Ascending aorta (tissue), 2 donors: ENCODE data around the gene TRAPPC12. TPM values are rescaled to one million over a fixed set of nuclear protein-coding genes. Genes with fewer than 3 reads are reported as not detected.
"Not testable (repeated sequence)": the region's sequence is repeated elsewhere in the genome, so short reads cannot be mapped to it uniquely, and the experiment has no call there.

Experiments used
- DNase-seq, 2 donors: peaks; one replicate each; pipeline ENCODE4 v3.0.0-alpha.2; 2019; ENCODE audit warnings: low spot score in 2 of 2
- H3K27ac ChIP-seq, 2 donors: fragments of 200-600 bp; sonication (generic); one replicate each; pipeline ENCODE4 v1.5.1; 2016 to 2017; ENCODE audit warnings: mild to moderate bottlenecking in 1 of 2
- H3K27me3 ChIP-seq: fragments of 200-600 bp; sonication (generic); one replicate; pipeline ENCODE4 v1.5.1; 2017
- H3K36me3 ChIP-seq, 2 donors: fragments of 200-600 bp; sonication (generic); one replicate each; pipeline ENCODE4 v1.5.1; 2016
- H3K4me1 ChIP-seq, 2 donors: fragments of 200-600 bp; sonication (generic); one replicate each; pipeline ENCODE4 v1.5.1; 2016 to 2017; ENCODE audit warnings: mild to moderate bottlenecking in 1 of 2
- H3K4me3 ChIP-seq, 2 donors: fragments of 200-600 bp; sonication (generic); one replicate each; pipeline ENCODE4 v1.5.1; 2016 to 2017; ENCODE audit warnings: mild to moderate bottlenecking in 1 of 2
- H3K9me3 ChIP-seq, 2 donors: fragments of 200-600 bp; sonication (generic); one replicate each; pipeline ENCODE4 v1.5.1; 2016
- intact Hi-C: fragments of 100-400 bp; cut with DNase I; formaldehyde crosslinking; loops from one replicate; pipeline ENCODE4 v1.15.1; 2023
- total RNA-seq: library from RNA; depleted of rRNA; stranded (reverse); fragments of >200 nt; gene quantifications from one replicate; pipeline ENCODE4 v1.1.0, GENCODE V29; 2016
- TF ChIP-seq, protein P1 (sequence below), 3 experiments: fragments of 200-600 bp in 2 of 3; fragments of 450-650 bp in 1 of 3; sonication (generic) in 2 of 3; IDR thresholded peaks; one replicate each; pipeline ENCODE4 v1.5.1; 2016 to 2019; ENCODE audit warnings: antibody characterized with exemption in 3 of 3, mild to moderate bottlenecking in 1 of 3, moderate library complexity in 1 of 3

TRAPPC12 gene
- total RNA-seq, 1 donor from 2014 or later: 94.0 TPM

DNA sequence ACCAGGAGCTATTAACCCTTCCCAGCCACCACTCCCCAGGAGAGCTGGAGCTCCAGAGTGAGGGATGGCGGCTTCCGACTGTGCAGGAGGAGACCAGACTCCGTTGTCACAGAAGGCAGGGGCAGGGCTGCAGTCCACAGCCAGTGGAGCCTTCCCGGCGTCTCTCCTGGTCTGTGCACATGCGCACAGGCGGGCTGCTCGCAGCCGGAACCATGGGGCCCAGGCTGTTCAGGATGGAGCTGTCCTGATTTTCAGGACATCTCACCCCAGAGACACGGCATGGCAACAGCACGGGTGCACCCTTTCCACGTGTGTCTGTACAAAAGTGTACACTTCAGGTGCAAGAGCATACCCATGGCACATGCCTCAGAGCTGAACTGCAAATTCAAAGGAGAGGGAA, 30.7 kb upstream of the TRAPPC12 start:
- Histone ChIP-seq H3K36me3 (peaks cover 4 to 17% of the 10 kb centered on the region in 2 donors), H3K4me3 (no peak overlapping the region), H3K9me3 (no peaks in the 10 kb centered on the region), H3K27ac (no peak overlapping the region), H3K27me3 (no peaks in the 10 kb centered on the region), H3K4me1 (no peaks in the 10 kb centered on the region)
- TF ChIP-seq, protein P1, sequence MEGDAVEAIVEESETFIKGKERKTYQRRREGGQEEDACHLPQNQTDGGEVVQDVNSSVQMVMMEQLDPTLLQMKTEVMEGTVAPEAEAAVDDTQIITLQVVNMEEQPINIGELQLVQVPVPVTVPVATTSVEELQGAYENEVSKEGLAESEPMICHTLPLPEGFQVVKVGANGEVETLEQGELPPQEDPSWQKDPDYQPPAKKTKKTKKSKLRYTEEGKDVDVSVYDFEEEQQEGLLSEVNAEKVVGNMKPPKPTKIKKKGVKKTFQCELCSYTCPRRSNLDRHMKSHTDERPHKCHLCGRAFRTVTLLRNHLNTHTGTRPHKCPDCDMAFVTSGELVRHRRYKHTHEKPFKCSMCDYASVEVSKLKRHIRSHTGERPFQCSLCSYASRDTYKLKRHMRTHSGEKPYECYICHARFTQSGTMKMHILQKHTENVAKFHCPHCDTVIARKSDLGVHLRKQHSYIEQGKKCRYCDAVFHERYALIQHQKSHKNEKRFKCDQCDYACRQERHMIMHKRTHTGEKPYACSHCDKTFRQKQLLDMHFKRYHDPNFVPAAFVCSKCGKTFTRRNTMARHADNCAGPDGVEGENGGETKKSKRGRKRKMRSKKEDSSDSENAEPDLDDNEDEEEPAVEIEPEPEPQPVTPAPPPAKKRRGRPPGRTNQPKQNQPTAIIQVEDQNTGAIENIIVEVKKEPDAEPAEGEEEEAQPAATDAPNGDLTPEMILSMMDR (IDR thresholded peaks at IDR 0.05): no peak
- intact Hi-C loops: no loop called here
- DNase-seq: no peak

DNA sequence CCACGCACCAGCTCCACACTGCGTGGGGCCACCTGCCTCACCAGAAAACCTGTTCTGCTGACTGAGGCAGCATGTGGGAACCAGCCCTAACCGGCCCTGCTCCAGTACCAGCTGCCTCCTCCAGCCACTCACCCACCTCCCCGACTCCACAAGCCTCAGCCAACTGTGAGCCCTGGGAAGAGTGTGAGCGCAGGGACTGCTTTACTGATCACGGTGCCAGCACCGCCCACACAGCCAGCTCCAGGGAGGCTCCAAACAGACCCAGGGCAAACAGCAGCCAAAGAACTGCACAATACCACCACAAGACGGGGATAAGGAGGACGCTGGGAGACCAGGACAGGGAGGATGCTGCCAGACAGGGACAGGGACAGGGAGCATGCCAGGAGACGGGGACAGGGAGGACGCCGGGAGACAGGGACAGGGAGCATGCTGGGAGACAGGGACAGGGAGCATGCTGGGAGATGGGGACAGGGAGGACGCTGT, 30.2 kb upstream of the TRAPPC12 start:
- TF ChIP-seq, protein P1 (IDR thresholded peaks at IDR 0.05): no peak
- no peaks in the 10 kb centered on the region for H3K4me1 ChIP-seq
- H3K9me3 ChIP-seq: no peaks in the 10 kb centered on the region
- H3K36me3 ChIP-seq: peaks cover 4 to 20% of the 10 kb centered on the region in 2 donors
- H3K27me3 ChIP-seq: no peaks in the 10 kb centered on the region
- H3K27ac ChIP-seq: no peak overlapping the region
- no peak for DNase-seq
- intact Hi-C loops: no loop called here
- no peak overlapping the region for H3K4me3 ChIP-seq

DNA sequence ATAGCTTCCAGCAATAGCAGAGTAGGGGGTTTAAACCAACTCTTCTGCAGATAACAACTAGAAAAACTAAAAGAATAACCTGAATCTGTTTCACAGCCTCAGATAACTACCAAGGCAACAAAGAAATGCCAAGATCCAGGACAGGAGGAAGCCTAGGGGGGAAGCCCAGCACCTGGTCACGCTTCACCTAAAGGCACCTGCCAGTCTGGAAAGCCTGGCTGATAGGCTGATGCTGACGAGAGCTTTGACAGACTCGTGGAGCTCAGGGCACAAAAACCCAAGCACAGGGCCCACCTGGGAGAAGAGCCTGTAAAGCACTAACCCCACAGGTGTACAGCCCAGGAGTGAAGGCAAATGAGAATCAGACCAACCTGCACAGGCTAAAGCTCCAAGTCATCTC, 24.5 kb upstream of the TRAPPC12 start:
- DNase-seq: no peak
- Histone ChIP-seq H3K4me3 (no peak overlapping the region), H3K9me3 (no peaks in the 10 kb centered on the region), H3K27ac (no peak overlapping the region), H3K36me3 (peaks cover 4 to 15% of the 10 kb centered on the region in 2 donors), H3K4me1 (no peaks in the 10 kb centered on the region), H3K27me3 (no peaks in the 10 kb centered on the region)
- TF ChIP-seq, protein P1 (IDR thresholded peaks at IDR 0.05): no peak
- intact Hi-C loops: no loop called here

DNA sequence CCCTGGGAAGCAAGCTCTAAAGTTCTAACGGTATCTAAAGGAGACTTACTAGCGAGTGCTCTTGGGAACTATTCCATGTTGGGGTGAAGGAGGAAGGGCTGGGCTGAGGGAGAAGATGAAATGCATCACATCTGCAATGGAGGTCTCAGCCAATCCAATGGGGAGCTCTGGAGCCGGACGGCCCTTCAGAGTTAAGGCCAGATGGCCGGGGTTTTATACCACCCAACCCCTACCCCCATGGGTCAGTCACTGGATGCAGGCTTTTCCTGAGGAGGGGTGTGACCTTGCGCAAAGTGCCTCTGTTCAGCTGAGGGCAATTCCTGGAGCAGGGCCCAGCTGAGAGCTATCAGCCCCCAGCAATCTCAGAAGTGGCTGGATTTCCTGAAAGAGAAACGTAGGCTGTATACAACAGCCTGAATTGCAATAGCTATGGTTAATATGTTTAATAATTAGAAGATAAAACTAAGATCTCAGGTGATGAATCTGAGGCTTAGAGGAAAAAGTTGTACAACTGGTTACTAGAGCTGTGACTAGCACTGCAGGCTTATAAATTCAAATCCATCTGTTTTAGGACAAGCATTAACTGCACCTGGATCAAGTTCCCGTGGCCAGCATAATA, 23.4 kb upstream of the TRAPPC12 start:
- no peaks in the 10 kb centered on the region for H3K27me3 ChIP-seq
- no peak for DNase-seq
- H3K4me1 ChIP-seq: no peaks in the 10 kb centered on the region
- peaks cover 4 to 15% of the 10 kb centered on the region in 2 donors for H3K36me3 ChIP-seq
- no peaks in the 10 kb centered on the region for H3K9me3 ChIP-seq
- intact Hi-C loops: no loop called here
- H3K4me3 ChIP-seq: no peak overlapping the region
- H3K27ac ChIP-seq: no peak overlapping the region
- TF ChIP-seq, protein P1 (IDR thresholded peaks at IDR 0.05): no peak

DNA sequence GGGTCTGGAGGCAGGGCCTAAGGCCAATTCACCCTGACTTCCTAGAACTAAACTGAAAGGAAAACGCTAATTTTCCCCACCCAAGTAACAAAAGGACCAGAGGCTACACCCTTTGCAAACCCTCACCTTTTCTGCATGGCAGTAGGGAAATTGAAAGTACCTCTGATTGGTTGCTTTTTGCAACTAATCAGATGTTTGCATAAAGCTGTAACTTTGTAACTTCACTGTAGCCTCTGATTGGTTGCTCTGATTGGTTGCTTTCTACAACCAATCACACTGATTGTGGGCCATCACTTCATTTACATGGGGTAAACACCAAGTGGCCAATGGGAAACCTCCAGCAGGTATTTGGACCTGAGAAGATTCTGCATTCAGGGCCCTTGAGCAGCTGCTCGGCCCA, 22.7 kb upstream of the TRAPPC12 start:
- no peaks in the 10 kb centered on the region for H3K27me3 ChIP-seq
- no peak overlapping the region for H3K27ac ChIP-seq
- H3K36me3 ChIP-seq: peaks cover 4 to 15% of the 10 kb centered on the region in 2 donors
- TF ChIP-seq, protein P1 (IDR thresholded peaks at IDR 0.05): no peak
- no peak for DNase-seq
- intact Hi-C loops: no loop called here
- no peaks in the 10 kb centered on the region for H3K4me1 ChIP-seq
- no peaks in the 10 kb centered on the region for H3K9me3 ChIP-seq
- H3K4me3 ChIP-seq: no peak overlapping the region

DNA sequence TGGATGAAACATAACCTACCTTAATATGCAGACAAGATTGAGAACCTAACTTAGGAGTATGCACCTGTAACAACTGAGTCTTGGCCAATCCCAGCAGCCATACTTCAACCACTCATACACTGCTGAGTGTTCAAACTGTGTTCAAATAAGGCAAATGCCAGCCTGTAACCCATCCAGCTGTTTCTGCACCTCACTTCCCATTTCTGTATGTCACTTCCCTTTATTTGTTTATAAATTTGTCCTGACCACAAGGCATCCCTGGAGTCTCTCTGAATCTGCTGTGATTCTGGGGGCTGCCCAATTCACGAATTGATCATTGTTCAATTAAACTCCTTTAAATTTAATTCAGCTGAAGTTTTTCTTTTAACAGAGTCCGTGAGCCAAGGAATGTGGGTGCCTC, 22.0 kb upstream of the TRAPPC12 start:
- intact Hi-C loops, H3K27ac ChIP-seq, H3K27me3 ChIP-seq, H3K4me1 ChIP-seq, DNase-seq, H3K4me3 ChIP-seq, H3K9me3 ChIP-seq: not testable (repeated sequence)
- peaks cover 4 to 12% of the 10 kb centered on the region in 2 donors for H3K36me3 ChIP-seq
